ENCODE measurements around the gene METTL22. TPM values are rescaled to one million over a fixed set of nuclear protein-coding genes. Genes with fewer than 3 reads are reported as not detected.

The METTL22 gene
- polyA plus RNA-seq, 1 of the 3 experiments (the other 2 are of a cell fraction), result 38.3 TPM

GRCh38 chr16:8697965-8698364, 76.5 kb downstream of the METTL22 start:
- Histone ChIP-seq H3K9me2 (no peaks in the 10 kb centered on the region), H3K4me2 (no peak overlapping the region), H3K4me3 (ENCODE audit: low read depth in 2 of 2, low read length in 1 of 2) (no peak overlapping the region), H4K20me1 (ENCODE audit: insufficient read depth) (no peaks in the 10 kb centered on the region), H3F3A (replicated peaks; ENCODE audit: insufficient read depth) (no peaks in the 10 kb centered on the region), H3K9me3 (no peaks in the 10 kb centered on the region), H3K27me3 (ENCODE audit: insufficient read depth) (no peaks in the 10 kb centered on the region), H2AFZ (ENCODE audit: low read depth) (no peak overlapping the region), H3K4me1 (ENCODE audit: control insufficient read depth in 1 of 2, insufficient read depth in 2 of 2, low read depth in 1 of 2, low read length in 1 of 2) (no peaks in the 10 kb centered on the region; a peak in 1 of 4 replicates), H3K27ac (ENCODE audit: low read depth in 2 of 2, low read length in 1 of 2) (no peak overlapping the region), H3K79me2 (ENCODE audit: insufficient read depth) (no peaks in the 10 kb centered on the region), H3K36me3 (replicated peaks in 1 of 2; ENCODE audit: control insufficient read depth in 1 of 2, insufficient read depth in 2 of 2, low read length in 1 of 2) (no peaks in the 10 kb centered on the region), H3K9ac (no peak overlapping the region)
- DNase-seq, result no peak
- TF ChIP-seq TAF1 (IDR thresholded peaks at IDR 0.05; ENCODE audit: borderline replicate concordance, low read depth, low read length) (no peak), MXI1 (IDR thresholded peaks at IDR 0.05; ENCODE audit: low read depth, low read length) (no peak), SMC3 (IDR thresholded peaks at IDR 0.05; ENCODE audit: low read depth, low read length) (no peak), GATA2 (CRISPR knock-in tag; IDR thresholded peaks at IDR 0.05) (no peak), PBX3 (IDR thresholded peaks at IDR 0.05) (no peak), ELF1 (IDR thresholded peaks at IDR 0.05) (no peak), NRF1 (IDR thresholded peaks at IDR 0.05; ENCODE audit: low read depth, low read length) (no peak), TCF12 (IDR thresholded peaks at IDR 0.05) (no peak), MAX (IDR thresholded peaks at IDR 0.05; ENCODE audit: low read depth) (no peak), NFIC (IDR thresholded peaks at IDR 0.05; ENCODE audit: borderline replicate concordance) (no peak), RAD21 (IDR thresholded peaks at IDR 0.05; ENCODE audit: low read length) (no peak), RFX5 (IDR thresholded peaks at IDR 0.05; ENCODE audit: low read length) (no peak), EZH2phosphoT487 (IDR thresholded peaks at IDR 0.05; ENCODE audit: borderline replicate concordance, low read depth) (no peak), SIN3A (IDR thresholded peaks at IDR 0.05; ENCODE audit: borderline replicate concordance, low read depth, low read length) (no peak)
- POLR2A ChIA-PET, result interaction anchor here (0.5 kb wide), 2 partner anchors 20 to 101 kb away, joined by 3 to 4 read pairs; no protein-coding TSS in a partner anchor
- WGBS (ENCODE audit: low lambda C conversion rate), result 41% methylated on average over 3 of the region's 3 CpGs
- CTCF ChIA-PET, result no interaction called here

Small RNA genes lying within 50 kb of the gene (small RNA-seq; reads per million reads assigned to genes)
- 0 reads per million in 7 experiments for gene RN7SL743P

Other genes starting within 250 kb of the METTL22 start
- gene TMEM114, start 31.2 kb upstream of the METTL22 start, polyA plus RNA-seq (2012; rRNA removed), result not detected in 2 replicates
- gene ABAT, start 52.9 kb downstream of the METTL22 start, polyA plus RNA-seq (2012; rRNA removed), result 4.7 and 7.3 TPM in 2 replicates
- 13.2 and 18.2 TPM in 2 replicates for gene TMEM186, start 175.9 kb downstream of the METTL22 start, polyA plus RNA-seq (2012; rRNA removed)
- gene PMM2, start 176.1 kb downstream of the METTL22 start, polyA plus RNA-seq (2012; rRNA removed), result 24.3 and 27.6 TPM in 2 replicates
- gene CARHSP1, start 247.3 kb downstream of the METTL22 start, polyA plus RNA-seq (2012; rRNA removed), result 60.6 and 93.6 TPM in 2 replicates